ENCODE data around the gene GOLGA2.

GOLGA2 gene

GRCh38 chr9:128214571-128215490 lies 61.0 kb downstream of the GOLGA2 start:
- peaks cover 12% of the 10 kb centered on the region for H3K4me1 ChIP-seq (ENCODE audit: control insufficient read depth, insufficient read depth, low read length, poor library complexity, severe bottlenecking)
- H3K27me3 ChIP-seq (replicated peaks; ENCODE audit: control insufficient read depth, insufficient read depth, low read length, poor library complexity, severe bottlenecking): no peaks in the 10 kb centered on the region
- H3K4me3 ChIP-seq (ENCODE audit: insufficient read depth, low read depth, low read length, poor library complexity, severe bottlenecking): no peak overlapping the region
- no peak overlapping the region for H3K27ac ChIP-seq (ENCODE audit: insufficient read depth, low read length, poor library complexity, severe bottlenecking)
- DNase-seq: no peak
- no peaks in the 10 kb centered on the region for H3K36me3 ChIP-seq (ENCODE audit: control insufficient read depth, insufficient read depth, low read length)
- H3K9me3 ChIP-seq (ENCODE audit: control insufficient read depth, low read length): no peaks in the 10 kb centered on the region

- no peak for DNase-seq
- no peaks in the 10 kb centered on the region for H3K36me3 ChIP-seq (ENCODE audit: control insufficient read depth, insufficient read depth, low read length)
- H3K9me3 ChIP-seq (ENCODE audit: control insufficient read depth, low read length): no peaks in the 10 kb centered on the region
- H3K4me3 ChIP-seq (ENCODE audit: insufficient read depth, low read depth, low read length, poor library complexity, severe bottlenecking): no peak overlapping the region
- peaks cover 11% of the 10 kb centered on the region for H3K4me1 ChIP-seq (ENCODE audit: control insufficient read depth, insufficient read depth, low read length, poor library complexity, severe bottlenecking)
- no peaks in the 10 kb centered on the region for H3K27me3 ChIP-seq (replicated peaks; ENCODE audit: control insufficient read depth, insufficient read depth, low read length, poor library complexity, severe bottlenecking)
- no peak overlapping the region for H3K27ac ChIP-seq (ENCODE audit: insufficient read depth, low read length, poor library complexity, severe bottlenecking)
These were observed 61.9 kb downstream of the GOLGA2 start for GRCh38 chr9:128213746-128214497.

- Histone ChIP-seq H3K27ac (ENCODE audit: insufficient read depth, low read length, poor library complexity, severe bottlenecking) (no peak overlapping the region), H3K36me3 (ENCODE audit: control insufficient read depth, insufficient read depth, low read length) (no peaks in the 10 kb centered on the region), H3K4me3 (ENCODE audit: insufficient read depth, low read depth, low read length, poor library complexity, severe bottlenecking) (no peak overlapping the region), H3K27me3 (replicated peaks; ENCODE audit: control insufficient read depth, insufficient read depth, low read length, poor library complexity, severe bottlenecking) (no peaks in the 10 kb centered on the region), H3K9me3 (ENCODE audit: control insufficient read depth, low read length) (no peaks in the 10 kb centered on the region), H3K4me1 (ENCODE audit: control insufficient read depth, insufficient read depth, low read length, poor library complexity, severe bottlenecking) (no peaks in the 10 kb centered on the region)
- DNase-seq: no peak
These were observed 63.9 kb downstream of the GOLGA2 start for GRCh38 chr9:128211981-128212281.

GRCh38 chr9:128211186-128211980 lies 64.4 kb downstream of the GOLGA2 start:
- DNase-seq: no peak
- no peaks in the 10 kb centered on the region for H3K9me3 ChIP-seq (ENCODE audit: control insufficient read depth, low read length)
- H3K4me1 ChIP-seq (ENCODE audit: control insufficient read depth, insufficient read depth, low read length, poor library complexity, severe bottlenecking): no peaks in the 10 kb centered on the region
- H3K36me3 ChIP-seq (ENCODE audit: control insufficient read depth, insufficient read depth, low read length): no peaks in the 10 kb centered on the region
- no peak overlapping the region for H3K27ac ChIP-seq (ENCODE audit: insufficient read depth, low read length, poor library complexity, severe bottlenecking)
- H3K27me3 ChIP-seq (replicated peaks; ENCODE audit: control insufficient read depth, insufficient read depth, low read length, poor library complexity, severe bottlenecking): no peaks in the 10 kb centered on the region
- H3K4me3 ChIP-seq (ENCODE audit: insufficient read depth, low read depth, low read length, poor library complexity, severe bottlenecking): no peak overlapping the region

GRCh38 chr9:128208946-128209669 lies 66.7 kb downstream of the GOLGA2 start:
- Histone ChIP-seq H3K4me1 (ENCODE audit: control insufficient read depth, insufficient read depth, low read length, poor library complexity, severe bottlenecking) (peaks cover 4% of the 10 kb centered on the region), H3K27me3 (replicated peaks; ENCODE audit: control insufficient read depth, insufficient read depth, low read length, poor library complexity, severe bottlenecking) (peaks cover 5% of the 10 kb centered on the region), H3K27ac (ENCODE audit: insufficient read depth, low read length, poor library complexity, severe bottlenecking) (no peak overlapping the region), H3K36me3 (ENCODE audit: control insufficient read depth, insufficient read depth, low read length) (no peaks in the 10 kb centered on the region), H3K9me3 (ENCODE audit: control insufficient read depth, low read length) (no peaks in the 10 kb centered on the region), H3K4me3 (ENCODE audit: insufficient read depth, low read depth, low read length, poor library complexity, severe bottlenecking) (no peak overlapping the region)
- no peak for DNase-seq

GRCh38 chr9:128208386-128208785 lies 67.4 kb downstream of the GOLGA2 start:
- Histone ChIP-seq H3K4me3 (ENCODE audit: insufficient read depth, low read depth, low read length, poor library complexity, severe bottlenecking) (no peak overlapping the region), H3K9me3 (ENCODE audit: control insufficient read depth, low read length) (no peaks in the 10 kb centered on the region)

GRCh38 chr9:128206916-128207910 lies 68.6 kb downstream of the GOLGA2 start:
- H3K27me3 ChIP-seq (replicated peaks; ENCODE audit: control insufficient read depth, insufficient read depth, low read length, poor library complexity, severe bottlenecking): peaks cover 11% of the 10 kb centered on the region
- H3K4me1 ChIP-seq (ENCODE audit: control insufficient read depth, insufficient read depth, low read length, poor library complexity, severe bottlenecking): peaks cover 12% of the 10 kb centered on the region

More at GRCh38 chr9:128208386-128208785, 67.4 kb downstream of the GOLGA2 start:
- no peaks in the 10 kb centered on the region for H3K36me3 ChIP-seq (ENCODE audit: control insufficient read depth, insufficient read depth, low read length)
- no peak for DNase-seq
- no peak overlapping the region for H3K27ac ChIP-seq (ENCODE audit: insufficient read depth, low read length, poor library complexity, severe bottlenecking)
- H3K4me1 ChIP-seq (ENCODE audit: control insufficient read depth, insufficient read depth, low read length, poor library complexity, severe bottlenecking): peaks cover 9% of the 10 kb centered on the region
- peaks cover 11% of the 10 kb centered on the region for H3K27me3 ChIP-seq (replicated peaks; ENCODE audit: control insufficient read depth, insufficient read depth, low read length, poor library complexity, severe bottlenecking)

GRCh38 chr9:128206484-128206883 lies 69.3 kb downstream of the GOLGA2 start:
- no peak overlapping the region for H3K4me3 ChIP-seq (ENCODE audit: insufficient read depth, low read depth, low read length, poor library complexity, severe bottlenecking)

More at GRCh38 chr9:128206916-128207910, 68.6 kb downstream of the GOLGA2 start:
- Histone ChIP-seq H3K9me3 (ENCODE audit: control insufficient read depth, low read length) (no peaks in the 10 kb centered on the region), H3K27ac (ENCODE audit: insufficient read depth, low read length, poor library complexity, severe bottlenecking) (no peak overlapping the region), H3K36me3 (ENCODE audit: control insufficient read depth, insufficient read depth, low read length) (no peaks in the 10 kb centered on the region), H3K4me3 (ENCODE audit: insufficient read depth, low read depth, low read length, poor library complexity, severe bottlenecking) (no peak overlapping the region)
- no peak for DNase-seq

More at GRCh38 chr9:128206484-128206883, 69.3 kb downstream of the GOLGA2 start:
- Histone ChIP-seq H3K27me3 (replicated peaks; ENCODE audit: control insufficient read depth, insufficient read depth, low read length, poor library complexity, severe bottlenecking) (peaks cover 11% of the 10 kb centered on the region), H3K27ac (ENCODE audit: insufficient read depth, low read length, poor library complexity, severe bottlenecking) (no peak overlapping the region), H3K4me1 (ENCODE audit: control insufficient read depth, insufficient read depth, low read length, poor library complexity, severe bottlenecking) (peaks cover 12% of the 10 kb centered on the region), H3K9me3 (ENCODE audit: control insufficient read depth, low read length) (no peaks in the 10 kb centered on the region), H3K36me3 (ENCODE audit: control insufficient read depth, insufficient read depth, low read length) (no peaks in the 10 kb centered on the region)
- no peak for DNase-seq
